ENCODE measurements around the gene DGCR6L.
A peak's percentile ranks its signal among the peaks of the same experiment; 100 is the strongest.
"Not testable (repeated sequence)": the region's sequence is repeated elsewhere in the genome, so short reads cannot be mapped to it uniquely, and the experiment has no call there.

DGCR6L gene

DNA sequence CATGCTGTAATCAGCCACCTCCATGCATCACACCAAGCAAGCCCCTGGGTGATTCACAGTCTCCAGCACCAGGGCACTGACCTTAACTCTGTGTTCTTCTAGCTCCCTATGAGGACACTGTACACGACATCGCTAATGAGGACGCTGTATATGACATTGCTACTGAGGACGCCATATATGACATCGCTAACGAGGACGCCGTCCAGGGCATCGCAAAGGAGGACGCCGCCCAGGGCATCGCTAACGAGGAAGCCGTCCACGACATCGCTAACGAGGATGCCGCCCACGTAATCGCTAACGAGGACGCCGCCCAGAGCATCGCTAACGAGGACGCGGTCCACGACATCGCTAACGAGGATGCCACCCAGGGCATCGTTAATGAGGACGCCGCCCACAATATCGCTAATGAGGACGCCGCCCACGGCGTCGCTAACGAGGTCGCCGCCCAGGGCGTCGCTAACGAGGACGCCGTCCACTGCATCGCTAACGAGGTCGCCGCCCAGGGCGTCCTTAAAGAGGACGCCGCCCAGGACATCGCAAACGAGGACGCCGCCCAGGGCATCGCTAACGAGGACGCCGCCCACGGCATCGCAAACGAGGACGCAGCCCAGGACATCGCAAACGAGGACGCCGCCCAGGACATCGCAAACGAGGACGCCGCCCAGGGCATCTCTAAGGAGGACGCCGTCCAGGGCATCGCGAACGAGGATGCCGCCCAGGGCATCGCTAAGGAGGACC lies 34.5 kb upstream of the DGCR6L start:
- H3K4me3 ChIP-seq (ENCODE audit: low read depth, low read length) = no peak overlapping the region
- CTCF ChIA-PET = no interaction called here
- POLR2A ChIA-PET = no interaction called here
- TF ChIP-seq, protein P1, sequence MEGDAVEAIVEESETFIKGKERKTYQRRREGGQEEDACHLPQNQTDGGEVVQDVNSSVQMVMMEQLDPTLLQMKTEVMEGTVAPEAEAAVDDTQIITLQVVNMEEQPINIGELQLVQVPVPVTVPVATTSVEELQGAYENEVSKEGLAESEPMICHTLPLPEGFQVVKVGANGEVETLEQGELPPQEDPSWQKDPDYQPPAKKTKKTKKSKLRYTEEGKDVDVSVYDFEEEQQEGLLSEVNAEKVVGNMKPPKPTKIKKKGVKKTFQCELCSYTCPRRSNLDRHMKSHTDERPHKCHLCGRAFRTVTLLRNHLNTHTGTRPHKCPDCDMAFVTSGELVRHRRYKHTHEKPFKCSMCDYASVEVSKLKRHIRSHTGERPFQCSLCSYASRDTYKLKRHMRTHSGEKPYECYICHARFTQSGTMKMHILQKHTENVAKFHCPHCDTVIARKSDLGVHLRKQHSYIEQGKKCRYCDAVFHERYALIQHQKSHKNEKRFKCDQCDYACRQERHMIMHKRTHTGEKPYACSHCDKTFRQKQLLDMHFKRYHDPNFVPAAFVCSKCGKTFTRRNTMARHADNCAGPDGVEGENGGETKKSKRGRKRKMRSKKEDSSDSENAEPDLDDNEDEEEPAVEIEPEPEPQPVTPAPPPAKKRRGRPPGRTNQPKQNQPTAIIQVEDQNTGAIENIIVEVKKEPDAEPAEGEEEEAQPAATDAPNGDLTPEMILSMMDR (IDR thresholded peaks at IDR 0.05; ENCODE audit: insufficient read depth, low read length, missing control alignments) = no peak
- DNase-seq (ENCODE audit: low read depth, low spot score) = no peak

DNA sequence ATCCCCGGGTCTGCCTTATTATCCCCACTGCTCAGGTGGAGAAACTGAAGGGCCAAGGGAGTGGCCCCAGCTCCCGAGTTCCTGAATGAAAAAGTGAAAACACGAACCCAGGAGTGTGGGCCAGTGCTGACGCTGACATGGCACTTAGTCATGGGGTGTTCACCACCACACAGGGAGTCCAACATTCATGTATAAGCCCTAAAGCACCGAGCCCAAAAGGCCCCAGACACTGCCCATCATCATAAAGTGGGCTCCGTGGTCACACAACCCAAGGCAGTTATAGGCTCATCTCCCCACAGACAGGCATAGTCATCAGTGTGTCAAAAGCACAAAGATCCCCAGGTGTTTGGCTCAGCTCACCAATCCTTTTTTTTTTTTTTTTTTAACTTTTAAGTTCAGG lies 32.7 kb upstream of the DGCR6L start:
- H3K4me3 ChIP-seq (ENCODE audit: low read depth, low read length); DNase-seq (ENCODE audit: low read depth, low spot score); CTCF ChIA-PET; POLR2A ChIA-PET: not testable (repeated sequence)

DNA sequence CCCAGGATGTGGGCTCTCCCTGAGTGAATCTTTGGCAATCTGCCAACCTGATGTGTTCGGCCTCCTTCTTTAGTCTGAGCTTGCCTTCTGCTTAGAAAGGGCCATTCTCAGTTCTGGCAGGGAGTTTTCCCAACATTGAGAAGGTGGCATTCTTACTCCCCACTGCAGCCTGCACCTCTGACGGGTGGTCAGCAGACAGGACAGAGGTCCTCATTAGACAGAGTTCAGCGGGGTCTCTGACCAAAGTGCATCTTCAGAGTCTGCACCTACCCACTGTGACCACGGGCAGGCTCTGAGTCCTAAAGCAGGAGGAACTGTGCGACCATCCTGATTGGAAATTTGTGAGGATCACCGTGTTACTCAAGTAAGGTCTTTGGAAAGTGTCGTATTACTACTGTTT lies 26.7 kb upstream of the DGCR6L start:
- POLR2A ChIA-PET; H3K4me3 ChIP-seq (ENCODE audit: low read depth, low read length); CTCF ChIA-PET; DNase-seq (ENCODE audit: low read depth, low spot score): not testable (repeated sequence)

DNA sequence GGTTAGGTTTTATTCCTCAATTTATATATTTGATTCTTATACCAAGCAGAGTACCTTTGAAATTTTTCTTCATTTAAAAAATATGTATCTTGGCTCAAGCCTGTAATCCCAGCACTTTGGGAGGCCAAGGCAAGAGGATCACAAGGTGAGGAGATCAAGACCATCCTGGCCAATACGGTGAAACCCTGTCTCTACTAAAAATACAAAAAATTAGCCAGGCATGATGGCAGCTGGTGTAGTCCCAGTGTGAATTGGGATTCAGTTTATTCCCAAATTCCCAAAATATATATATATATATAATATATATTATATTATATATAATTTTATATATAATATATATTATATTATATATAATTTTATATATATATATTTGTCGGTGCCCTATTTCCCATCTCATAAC lies 18.4 kb upstream of the DGCR6L start:
- POLR2A ChIA-PET = not testable (repeated sequence)

DNA sequence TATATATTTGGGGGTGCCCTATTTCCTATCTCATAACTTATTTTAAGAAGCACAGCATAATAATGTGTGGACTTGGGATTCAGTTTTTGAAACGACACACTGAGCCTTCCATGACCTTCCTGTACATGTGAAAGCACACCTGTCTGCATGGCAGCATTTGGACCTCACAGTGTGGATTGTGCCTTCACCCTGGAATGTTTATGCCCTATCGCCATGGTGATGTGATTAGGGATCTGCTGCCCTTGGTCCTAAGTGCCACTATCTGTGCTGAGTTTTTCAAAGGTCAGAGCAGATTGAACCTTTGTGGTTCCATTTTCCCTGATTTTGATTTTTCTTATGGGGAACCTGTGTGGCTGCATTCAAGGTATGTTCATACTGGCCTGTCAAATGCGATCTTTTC lies 17.9 kb upstream of the DGCR6L start:
- CTCF ChIA-PET = not testable (repeated sequence)

More for the DNA sequence above, 18.4 kb upstream of the DGCR6L start:
- CTCF ChIA-PET; H3K4me3 ChIP-seq (ENCODE audit: low read depth, low read length); DNase-seq (ENCODE audit: low read depth, low spot score): not testable (repeated sequence)

DNA sequence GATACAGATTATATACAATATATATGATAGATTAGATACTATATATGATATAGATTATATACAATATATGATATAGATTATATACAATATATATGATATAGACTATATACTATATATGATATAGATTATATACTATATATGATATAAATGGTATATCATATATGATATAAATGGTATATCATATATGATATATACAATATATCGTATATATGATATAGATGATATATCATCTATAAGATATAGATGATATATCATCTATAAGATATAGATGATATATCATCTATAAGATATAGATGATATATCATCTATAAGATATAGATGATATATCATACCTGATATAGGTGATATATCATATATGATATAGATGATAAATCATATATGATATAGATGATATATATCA lies 16.7 kb upstream of the DGCR6L start:
- POLR2A ChIA-PET; CTCF ChIA-PET; DNase-seq (ENCODE audit: low read depth, low spot score); H3K4me3 ChIP-seq (ENCODE audit: low read depth, low read length): not testable (repeated sequence)

More for the DNA sequence above, 17.9 kb upstream of the DGCR6L start:
- H3K4me3 ChIP-seq (ENCODE audit: low read depth, low read length); POLR2A ChIA-PET; DNase-seq (ENCODE audit: low read depth, low spot score): not testable (repeated sequence)

DNA sequence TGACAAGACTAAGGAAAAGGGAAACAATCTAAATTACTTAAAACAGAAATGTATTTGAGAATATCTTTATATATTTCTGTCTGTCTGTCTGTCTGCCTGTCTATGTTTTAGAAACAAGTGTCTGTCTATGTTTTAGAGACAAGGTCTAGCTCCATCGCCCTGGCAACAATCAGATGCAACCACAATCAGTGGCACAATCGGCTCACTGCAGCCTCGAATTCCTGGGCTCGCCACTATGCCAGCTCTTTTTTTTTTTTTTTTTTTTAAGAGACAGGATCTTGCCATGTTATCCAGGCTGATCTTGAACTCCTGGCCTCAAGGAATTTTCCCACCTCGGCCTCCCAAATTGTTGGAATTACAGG lies 8.7 kb upstream of the DGCR6L start:
- H3K4me3 ChIP-seq (ENCODE audit: low read depth, low read length); POLR2A ChIA-PET; DNase-seq (ENCODE audit: low read depth, low spot score); CTCF ChIA-PET: not testable (repeated sequence)

DNA sequence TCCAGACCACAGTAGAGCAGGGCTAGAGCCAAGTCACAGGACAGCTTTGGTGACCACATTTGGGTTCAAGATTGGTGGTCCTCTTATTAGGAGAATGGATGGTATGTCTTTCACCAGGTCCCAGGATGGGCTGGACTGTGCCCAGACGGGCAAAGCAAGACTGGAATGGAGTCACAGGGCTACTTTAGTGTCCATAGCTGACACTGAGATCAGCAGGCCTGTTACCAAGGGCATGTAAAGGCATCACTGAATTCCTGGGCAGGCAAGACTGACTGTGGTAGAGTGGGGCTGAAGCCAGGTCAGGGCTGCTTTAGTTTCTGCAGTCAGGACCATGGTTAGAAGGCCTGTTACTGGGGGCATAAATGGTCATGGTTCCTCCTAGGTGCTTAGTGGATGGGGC lies 6.1 kb upstream of the DGCR6L start:
- H3K4me3 ChIP-seq (ENCODE audit: low read depth, low read length); POLR2A ChIA-PET; CTCF ChIA-PET; DNase-seq (ENCODE audit: low read depth, low spot score): not testable (repeated sequence)

DNA sequence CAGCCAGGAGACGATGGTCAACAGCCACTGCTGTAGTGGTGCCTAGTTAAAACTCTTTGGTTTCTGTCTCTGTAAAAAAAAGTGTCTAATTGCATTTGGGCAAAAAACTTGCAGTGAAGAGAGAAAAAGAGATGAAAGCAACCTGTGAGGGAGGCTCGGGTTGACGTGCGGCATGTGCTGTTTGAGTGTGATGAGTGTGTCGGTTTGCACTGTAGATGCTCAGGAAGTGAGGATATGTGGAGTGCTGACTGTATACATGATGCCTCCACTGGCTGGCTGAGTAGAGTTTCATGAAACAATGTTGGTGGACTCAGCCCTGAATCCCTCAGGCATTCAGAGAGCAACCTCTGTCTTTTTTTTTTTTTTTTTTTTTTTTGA lies 4.3 kb upstream of the DGCR6L start:
- ChIA-PET POLR2A (interaction anchor here (0.9 kb wide), 1 partner anchor 97 kb away, joined by 4 read pairs; no protein-coding TSS in a partner anchor), CTCF (no interaction called here)
- no peak for DNase-seq (ENCODE audit: low read depth, low spot score)
- no peak overlapping the region for H3K4me3 ChIP-seq (ENCODE audit: low read depth, low read length)
- TF ChIP-seq, protein P1 (IDR thresholded peaks at IDR 0.05; ENCODE audit: insufficient read depth, low read length, missing control alignments) = no peak

DNA sequence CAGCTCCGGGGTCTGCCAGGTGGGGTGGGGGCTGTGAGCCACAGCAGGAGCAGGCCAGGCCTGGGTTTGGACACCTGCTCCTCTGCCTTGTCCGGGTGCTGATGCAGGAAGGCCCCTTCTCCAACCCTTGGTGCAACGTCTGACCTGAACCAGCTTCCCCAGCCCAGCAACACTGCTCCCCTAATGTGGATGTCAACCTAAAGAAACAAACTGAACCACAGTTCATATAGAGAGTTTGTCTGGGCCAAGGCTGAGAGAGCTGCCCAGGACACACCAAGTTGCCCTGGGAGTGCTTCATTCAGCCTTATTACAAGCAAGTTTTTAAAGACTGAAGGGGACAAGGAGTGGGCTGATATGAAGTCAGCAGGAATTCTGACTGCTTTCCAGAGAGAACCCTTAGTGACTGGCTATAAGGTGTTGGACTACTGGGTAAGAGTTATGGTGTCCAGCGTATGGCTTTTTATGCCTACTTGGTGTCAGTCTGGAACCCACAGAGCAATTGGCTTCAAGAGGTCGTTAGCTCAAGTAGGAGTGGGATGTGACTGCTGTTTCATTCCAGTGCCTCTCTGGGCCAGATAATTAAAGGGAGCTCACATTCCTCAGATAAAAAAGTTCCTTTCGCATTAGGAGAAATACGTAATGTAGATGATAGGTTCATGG lies 1.8 kb upstream of the DGCR6L start:
- POLR2A ChIA-PET; CTCF ChIA-PET; H3K4me3 ChIP-seq (ENCODE audit: low read depth, low read length); DNase-seq (ENCODE audit: low read depth, low spot score): not testable (repeated sequence)

DNA sequence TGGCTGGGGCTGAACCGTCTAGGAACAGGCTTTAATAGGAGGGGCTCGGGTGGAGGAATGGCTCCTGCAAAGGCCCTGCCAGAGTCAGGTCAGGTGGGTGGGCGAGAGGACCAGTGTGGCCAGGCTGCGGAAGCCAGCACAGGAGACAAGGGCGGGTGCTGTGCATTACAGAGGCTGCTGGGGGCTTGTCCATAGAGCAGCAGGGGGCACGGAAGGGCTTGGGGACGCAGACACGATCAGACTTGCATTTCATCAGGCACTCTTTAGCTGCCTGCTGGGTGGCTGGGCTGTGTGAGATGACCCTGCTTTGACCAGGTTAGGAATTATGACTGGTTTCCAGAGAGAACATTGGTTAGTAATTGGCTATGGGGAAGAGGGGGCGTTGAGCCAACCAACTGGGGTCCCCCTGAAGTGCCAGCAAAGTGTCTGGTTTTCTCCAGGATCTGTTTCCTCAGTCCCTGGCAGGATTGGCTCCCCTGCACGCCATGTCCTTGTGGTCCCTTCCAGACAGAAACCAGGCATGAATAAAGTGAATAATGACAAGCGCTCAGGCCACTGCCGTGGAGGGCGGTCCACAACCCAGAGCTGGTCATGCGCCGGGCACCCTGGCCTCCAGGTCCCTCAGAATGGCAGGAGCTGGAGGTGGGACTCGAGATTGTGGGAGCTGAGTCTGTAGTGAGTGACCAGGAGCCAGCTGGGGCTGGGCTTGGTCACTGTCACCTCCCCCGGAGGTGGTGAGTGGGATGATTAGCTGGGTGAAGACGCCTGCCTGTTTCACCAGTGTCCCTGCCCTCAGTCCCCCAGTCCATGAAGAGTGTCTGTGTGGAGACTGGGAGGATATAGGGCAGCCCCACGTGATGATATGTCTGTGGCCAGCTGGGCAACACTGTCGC lies 1.0 kb upstream of the DGCR6L start:
- peak overlapping the region; percentile 89 for H3K4me3 ChIP-seq (ENCODE audit: low read depth, low read length)
- POLR2A ChIA-PET = interaction anchor here (1.1 kb wide), 1 partner anchor 21 kb away, joined by 3 read pairs; no protein-coding TSS in a partner anchor
- CTCF ChIA-PET; DNase-seq (ENCODE audit: low read depth, low spot score): not testable (repeated sequence)

All from AG04449 (cell line).